GM19240 (cell line): ENCODE measurements around the gene P2RY14.

Experiments
- DNase-seq: peaks from one replicate; pipeline ENCODE4 v3.0.0; 2011; ENCODE audit warnings: low spot score; ENCODE audit not compliant: insufficient read length

P2RY14 gene

DNA sequence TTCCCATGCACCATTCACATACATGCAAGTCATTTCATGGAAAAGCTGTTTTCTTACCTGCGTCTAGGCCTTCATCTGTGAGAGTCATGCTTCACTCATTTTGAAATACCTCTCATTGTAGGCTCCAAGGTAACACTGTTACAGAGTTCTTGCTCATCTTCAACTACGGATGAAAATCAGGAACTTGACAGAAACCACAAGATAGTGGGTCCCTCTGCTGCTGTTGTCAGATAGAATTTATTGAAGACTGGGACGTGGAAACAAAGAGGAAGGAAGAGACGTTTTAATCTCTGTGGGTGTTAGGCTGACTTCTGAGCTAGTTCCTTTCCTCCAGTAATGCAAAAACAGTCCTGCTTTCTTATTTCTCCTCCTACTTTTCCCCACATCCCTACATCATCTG, at the start of gene P2RY14:
Gene P2RY14 (minus strand): TSS at position 313 of the 400 bp plus-strand sequence. CDS start 64,226 bp downstream, outside the sequence.
- no peak for DNase-seq

DNA sequence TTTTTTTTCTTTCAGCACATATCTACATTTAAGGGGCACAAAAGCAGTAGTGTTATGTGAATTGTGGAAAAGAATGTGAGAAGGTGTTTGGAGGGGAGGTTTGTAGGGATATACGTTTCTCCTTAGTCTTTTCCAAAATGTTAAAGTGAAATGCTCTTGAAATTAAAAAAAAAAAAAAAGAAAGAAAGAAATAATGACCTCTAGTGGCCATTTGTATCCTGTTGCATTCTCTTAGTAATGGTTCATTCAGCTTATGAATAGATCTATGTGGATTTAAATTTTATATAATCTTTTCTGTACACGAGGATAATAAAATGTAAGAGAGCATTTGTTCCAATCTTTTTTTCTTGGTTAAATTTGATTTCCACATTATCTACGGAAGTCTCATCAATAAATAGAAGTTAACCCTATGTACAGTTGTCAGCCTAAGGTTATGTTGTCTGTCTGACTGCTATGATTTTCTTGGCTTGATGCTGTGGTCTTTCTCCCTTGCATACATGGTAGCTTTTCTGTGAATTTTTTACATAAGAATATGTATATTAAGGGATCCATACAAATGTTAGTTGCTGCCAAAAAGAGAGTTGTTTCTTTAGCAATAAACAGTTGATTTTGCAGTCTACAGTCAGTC, 49.3 kb upstream of the P2RY14 start:
- no peak for DNase-seq

GRCh38 chr3:151322511-151322910, 44.2 kb upstream of the P2RY14 start:
- no peak for DNase-seq

- DNase-seq = no peak
Measured at GRCh38 chr3:151321526-151321925, 43.2 kb upstream of the P2RY14 start.

GRCh38 chr3:151320131-151320530, 41.8 kb upstream of the P2RY14 start:
- DNase-seq = no peak

- no peak for DNase-seq
Measured at GRCh38 chr3:151319628-151320027, 41.3 kb upstream of the P2RY14 start.

DNA sequence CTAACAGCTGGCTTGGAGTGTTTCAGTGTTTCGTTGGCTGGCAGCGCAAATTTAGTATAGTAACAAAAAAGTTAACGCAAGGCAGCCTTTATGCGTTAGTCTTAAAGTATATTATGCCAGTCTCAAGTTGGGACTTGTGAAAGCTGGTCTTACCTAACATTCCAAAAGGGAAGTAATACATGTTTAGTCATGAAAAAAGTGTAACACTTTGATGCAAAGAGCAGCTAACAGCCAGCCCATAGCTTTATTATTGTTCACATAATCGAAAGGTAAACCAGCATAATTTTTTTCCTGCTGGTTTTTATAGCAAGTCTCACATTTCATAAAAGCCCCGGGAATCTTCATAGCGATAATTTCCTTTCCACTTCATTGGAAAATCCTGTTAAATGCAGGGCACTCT, 40.6 kb upstream of the P2RY14 start:
- DNase-seq = no peak

DNA sequence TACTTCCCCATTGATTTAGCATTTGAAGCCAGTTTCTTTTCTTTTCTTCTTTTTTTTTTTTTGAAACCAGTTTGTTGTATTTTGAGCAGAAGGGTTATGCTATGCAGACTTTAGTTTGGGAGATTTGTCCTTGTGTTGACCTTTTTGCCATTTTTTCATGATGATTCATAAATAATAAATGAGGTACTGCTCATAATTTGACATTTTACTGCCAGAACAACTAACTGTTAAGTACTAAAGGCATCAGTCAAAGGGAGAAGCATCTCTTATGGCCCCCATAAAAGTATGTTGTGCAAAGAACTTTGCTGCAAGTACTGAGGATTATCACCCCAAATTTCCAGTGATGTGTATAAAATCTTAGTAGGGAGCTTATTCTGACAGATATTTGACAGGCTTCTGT, 40.0 kb upstream of the P2RY14 start:
- DNase-seq = no peak

DNA sequence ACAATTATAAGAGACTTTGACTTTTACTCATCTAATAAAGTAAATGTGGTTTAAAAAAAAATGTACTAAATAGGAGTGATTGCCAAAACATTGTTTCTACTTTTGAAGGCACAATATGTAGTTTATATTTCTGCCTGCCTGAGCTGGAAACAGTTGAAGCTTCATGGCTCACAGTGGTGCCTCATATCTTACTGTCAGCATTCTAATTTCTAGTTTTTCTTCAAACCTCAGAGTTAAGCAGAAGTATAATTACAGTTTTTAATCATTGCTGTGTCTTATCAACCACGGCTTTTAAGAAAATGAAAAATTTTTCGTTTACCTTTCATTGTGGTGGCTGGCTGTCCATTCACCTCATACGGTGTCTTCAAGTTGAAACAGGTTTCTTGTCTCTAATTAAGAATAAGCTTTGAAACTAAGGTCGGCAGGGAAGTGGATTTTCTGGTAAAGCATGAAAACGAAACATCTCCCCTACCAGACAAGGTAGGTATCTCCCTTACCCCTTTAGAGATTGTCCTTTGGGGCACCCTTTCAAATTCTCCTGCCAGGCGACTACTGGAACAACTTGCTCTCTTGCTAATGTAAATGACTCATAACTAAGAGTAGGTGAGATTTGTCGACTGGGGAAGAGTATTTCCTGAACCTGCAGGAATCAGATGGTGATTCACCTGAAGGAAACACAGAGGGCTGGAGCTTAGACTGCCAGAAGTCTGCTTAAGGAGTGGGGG, 38.1 kb upstream of the P2RY14 start, which contains the start of gene GPR87:
Gene GPR87 (minus strand): TSS at position 554 of the 725 bp plus-strand sequence. CDS start 16,720 bp downstream, outside the sequence.
- no peak for DNase-seq

DNA sequence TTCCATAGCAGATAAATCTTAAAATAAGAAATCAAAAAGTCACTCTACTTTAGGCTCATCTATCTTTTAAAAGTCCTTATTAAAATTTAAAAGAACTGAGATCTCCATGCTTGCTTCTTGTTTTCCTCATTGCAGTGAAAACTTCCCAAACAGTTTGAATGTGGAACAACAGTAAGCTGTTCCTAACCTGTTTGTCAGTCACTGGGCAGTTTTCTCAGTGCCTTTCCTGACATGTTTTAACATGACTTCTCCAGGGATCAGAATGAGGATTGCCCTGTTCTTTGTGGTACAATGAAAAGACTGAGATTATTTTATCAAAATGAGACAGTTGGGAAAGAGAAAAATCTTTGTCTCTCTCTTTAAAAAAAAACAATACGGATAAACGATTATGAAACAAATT, 37.5 kb upstream of the P2RY14 start:
- DNase-seq = no peak

- DNase-seq = no peak
Measured at GRCh38 chr3:151315136-151315535, 36.8 kb upstream of the P2RY14 start.

DNA sequence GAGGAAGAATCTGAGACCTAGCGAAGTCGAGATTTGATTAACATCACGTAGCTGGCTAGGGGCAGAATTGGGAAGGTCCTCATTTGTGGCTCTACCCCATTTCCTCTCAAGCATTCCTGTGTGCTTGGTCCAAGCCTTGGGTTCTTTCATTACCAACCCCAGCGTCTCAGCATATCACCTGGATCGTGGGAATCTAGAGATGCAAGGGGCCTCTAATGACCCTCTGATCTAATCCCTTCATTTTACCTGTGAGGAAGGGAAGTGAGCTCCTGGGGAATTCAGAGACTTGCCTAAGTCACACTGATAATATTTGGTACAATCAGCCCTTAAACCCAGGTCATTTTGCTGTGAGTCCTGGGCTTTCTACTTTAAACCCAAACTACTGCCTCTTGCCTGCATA, 36.3 kb upstream of the P2RY14 start:
- DNase-seq = no peak

DNA sequence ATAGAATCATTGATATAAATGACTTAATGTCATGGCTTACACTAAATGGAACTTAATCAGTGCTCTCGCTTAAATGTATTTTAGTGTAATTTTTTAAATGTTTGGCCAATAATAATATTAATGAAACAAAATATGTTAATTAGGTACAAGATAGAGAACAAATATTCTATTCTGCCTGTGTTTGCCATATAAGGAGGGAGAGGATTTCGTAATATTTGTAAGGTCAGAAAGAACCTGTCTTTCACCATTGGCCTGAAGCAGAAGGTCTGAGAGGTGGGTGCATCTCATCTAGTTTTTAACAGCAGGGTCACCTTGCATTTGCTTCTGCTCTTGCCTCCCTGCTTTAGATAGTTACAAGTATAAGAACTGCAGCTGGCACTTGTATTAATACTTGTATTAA, 35.8 kb upstream of the P2RY14 start:
- no peak for DNase-seq

DNA sequence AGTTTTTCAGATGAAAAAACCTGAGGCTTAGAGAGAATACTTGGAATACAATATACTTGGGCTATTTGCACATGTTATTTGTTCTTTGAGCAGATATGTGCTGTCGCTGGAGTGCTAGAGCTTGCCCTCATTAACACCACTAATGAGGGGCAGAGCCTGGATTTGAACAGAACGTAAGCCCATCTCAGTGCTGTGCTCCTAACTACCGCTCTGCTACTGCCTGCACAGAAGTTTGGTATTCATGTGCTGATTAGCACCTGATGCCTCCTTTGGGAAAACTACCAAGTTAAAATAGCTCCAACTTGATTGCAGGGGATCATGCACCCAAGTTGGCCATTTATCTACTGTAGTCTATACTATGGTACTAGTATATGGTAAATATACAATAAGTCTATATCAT, 34.6 kb upstream of the P2RY14 start:
- DNase-seq = no peak

DNA sequence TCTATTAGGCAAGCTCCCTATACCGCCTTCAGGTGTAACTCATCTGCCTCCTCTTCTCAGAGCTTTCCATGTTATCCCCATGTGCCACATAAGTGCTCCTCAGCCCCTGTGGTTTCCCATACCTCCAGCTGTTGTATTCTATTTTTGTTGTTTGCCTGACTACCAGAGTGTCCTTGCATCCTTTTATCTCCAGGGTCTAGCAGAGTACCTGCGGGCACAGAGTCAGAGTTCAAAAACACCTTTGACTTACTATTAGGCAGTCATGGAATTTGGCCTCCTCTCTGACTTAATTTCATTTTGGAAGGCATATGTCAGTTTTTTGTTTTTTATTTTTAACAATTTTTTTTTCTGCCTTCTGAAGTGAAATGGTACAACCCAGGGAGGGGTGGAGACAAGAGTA, 31.2 kb upstream of the P2RY14 start:
- no peak for DNase-seq

GRCh38 chr3:151307583-151308488, 29.5 kb upstream of the P2RY14 start:
- DNase-seq = no peak

- no peak for DNase-seq
Measured at GRCh38 chr3:151307131-151307530, 28.8 kb upstream of the P2RY14 start.

GRCh38 chr3:151306168-151306810, 27.9 kb upstream of the P2RY14 start:
- no peak for DNase-seq

DNA sequence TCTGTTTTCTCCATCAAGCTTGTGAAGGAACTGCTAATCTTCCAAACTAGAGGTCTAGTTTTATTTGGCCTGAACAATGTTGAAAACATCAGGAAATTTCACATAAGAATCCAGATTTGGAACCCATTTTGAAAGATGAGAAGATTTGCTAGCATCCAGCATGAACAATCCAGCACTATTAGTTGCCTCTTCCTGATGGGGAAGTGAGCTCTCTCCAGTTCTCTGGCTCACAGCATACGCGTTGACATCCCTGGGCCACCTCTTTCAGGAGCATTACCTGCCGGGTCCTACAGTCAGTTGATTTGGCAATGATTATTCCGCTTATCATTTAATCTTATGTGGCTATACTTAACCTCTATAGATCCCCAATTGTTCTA, 27.4 kb upstream of the P2RY14 start:
- DNase-seq = no peak

GRCh38 chr3:151305060-151305774, 26.9 kb upstream of the P2RY14 start:
- no peak for DNase-seq

DNA sequence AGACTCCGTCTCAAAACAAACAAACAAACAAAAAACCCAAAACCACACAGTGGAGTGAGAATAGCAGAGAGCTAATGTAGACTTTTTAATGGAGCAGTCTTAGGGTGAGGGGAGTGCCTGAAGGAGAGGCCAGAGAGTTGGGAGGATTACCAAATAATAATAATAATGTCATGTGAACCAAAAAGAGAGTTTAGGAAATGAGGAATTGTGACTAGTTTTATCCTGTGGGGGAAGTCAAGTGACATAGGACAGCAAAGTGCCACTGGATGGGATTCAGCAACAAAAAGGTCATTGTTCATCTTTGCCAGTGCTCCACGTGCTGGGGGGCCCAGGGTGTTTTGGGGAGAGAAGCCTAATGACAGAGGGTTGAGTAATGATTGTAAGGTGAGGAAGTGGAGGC, 25.4 kb upstream of the P2RY14 start:
- no peak for DNase-seq
